Hepatocyte (in vitro differentiated cells): ENCODE results near the gene XKR7. TPM values are rescaled to one million over a fixed set of nuclear protein-coding genes. Genes with fewer than 3 reads are reported as not detected.

Experiments
- DNase-seq: peaks from one replicate; pipeline ENCODE4 v3.0.0-alpha.2; 2016; ENCODE audit warnings: low spot score
- H2AFZ ChIP-seq: fragments of 200-600 bp; sonication (generic); 2 replicates; pipeline ENCODE4 v1.6.0; 2016; ENCODE audit warnings: antibody characterized with exemption, mild to moderate bottlenecking
- H3K27ac ChIP-seq: fragments of 200-600 bp; sonication (generic); 2 replicates; pipeline ENCODE4 v1.5.1; 2016; ENCODE audit warnings: mild to moderate bottlenecking
- H3K27me3 ChIP-seq: fragments of 200-600 bp; sonication (generic); 2 replicates; pipeline ENCODE4 v1.6.1; 2016
- H3K36me3 ChIP-seq: fragments of 200-600 bp; sonication (generic); replicated peaks from 2 replicates; pipeline ENCODE4 v1.5.1; 2016; ENCODE audit warnings: low read depth; ENCODE audit not compliant: insufficient read depth
- H3K4me1 ChIP-seq: fragments of 200-600 bp; sonication (generic); 2 replicates; pipeline ENCODE4 v1.5.1; 2016; ENCODE audit warnings: mild to moderate bottlenecking, moderate library complexity; ENCODE audit not compliant: insufficient read depth
- H3K4me2 ChIP-seq: fragments of 200-600 bp; sonication (generic); 2 replicates; pipeline ENCODE4 v1.6.0; 2016
- H3K4me3 ChIP-seq: fragments of 200-600 bp; sonication (generic); 2 replicates; pipeline ENCODE4 v1.5.1; 2016; ENCODE audit warnings: mild to moderate bottlenecking
- H3K79me2 ChIP-seq: fragments of 200-600 bp; sonication (generic); 2 replicates; pipeline ENCODE4 v1.6.0; 2017; ENCODE audit warnings: mild to moderate bottlenecking
- H3K9me2 ChIP-seq: fragments of 200-600 bp; sonication (generic); replicated peaks from 2 replicates; pipeline ENCODE4 v1.6.0; 2017; ENCODE audit warnings: mild to moderate bottlenecking; ENCODE audit not compliant: insufficient read depth
- H3K9me3 ChIP-seq: fragments of 200-600 bp; sonication (generic); 2 replicates; pipeline ENCODE4 v1.5.1; 2016; ENCODE audit warnings: low read depth, mild to moderate bottlenecking
- H4K20me1 ChIP-seq: fragments of 200-600 bp; sonication (generic); 2 replicates; pipeline ENCODE4 v1.6.0; 2016; ENCODE audit warnings: mild to moderate bottlenecking; ENCODE audit not compliant: insufficient read depth, poor library complexity, severe bottlenecking
- EZH2 ChIP-seq: fragments of 200-600 bp; sonication (generic); IDR thresholded peaks from 2 replicates; pipeline ENCODE4 v1.6.1; 2016; ENCODE audit warnings: antibody characterized with exemption, mild to moderate bottlenecking, borderline replicate concordance
- EZH2phosphoT487 ChIP-seq: fragments of 200-600 bp; sonication (generic); IDR thresholded peaks from one replicate; pipeline ENCODE4 v1.6.1; 2018; ENCODE audit warnings: antibody characterized with exemption, mild to moderate bottlenecking, low read depth, moderate library complexity; ENCODE audit not compliant: unreplicated experiment, severe bottlenecking
- WGBS: methylation state at CpG from one replicate; pipeline ENCODE4 v1.1.6; 2016; ENCODE audit warnings: low lambda C conversion rate; ENCODE audit errors: missing lambda C conversion rate; 5-methylcytosine and 5-hydroxymethylcytosine counted together
- polyA plus RNA-seq: library from polyadenylated mRNA; unstranded; fragments of >200 nt; fragmentation: Nextera tagmentation; extraction: Ambion mirVana; gene quantifications from 2 replicates; pipeline ENCODE4 v1.2.1, GENCODE V29; 2016
- total RNA-seq: library from RNA; depleted of rRNA; stranded (reverse); fragments of >200 nt; gene quantifications from 2 replicates; pipeline ENCODE4 v1.2.3, GENCODE V29; 2014
- TF ChIP-seq, protein P1 (sequence below): fragments of 200-600 bp; sonication (generic); IDR thresholded peaks from 2 replicates; pipeline ENCODE4 v1.5.1; 2016; ENCODE audit warnings: antibody characterized with exemption, mild to moderate bottlenecking; ENCODE audit not compliant: poor library complexity

The XKR7 gene
- total and polyA plus RNA-seq, 2 experiments from 2014 or later: 0.37 TPM; not detected in 1

DNA sequence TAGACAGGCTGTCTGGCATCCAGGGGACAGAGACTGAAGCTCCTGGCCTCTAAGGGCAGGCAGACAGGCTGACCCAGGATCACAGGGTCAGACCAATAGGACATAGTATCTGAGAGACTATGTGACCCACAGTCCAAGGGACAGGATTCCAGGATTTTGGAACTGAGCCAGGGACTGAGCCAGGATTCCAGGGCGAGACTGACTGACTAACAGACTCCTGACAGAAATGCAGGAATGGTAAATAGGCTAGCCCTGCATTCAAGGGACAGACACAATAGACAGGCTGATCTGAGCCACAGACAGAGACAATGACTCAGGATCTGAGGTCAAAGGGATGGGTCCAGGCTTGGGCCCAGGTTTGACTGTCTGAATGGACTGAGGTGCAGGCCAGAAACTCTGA lies 19.8 kb downstream of the XKR7 start:
- TF ChIP-seq EZH2: no peak
- DNase-seq: peak; percentile 46
- H3K4me3 ChIP-seq: no peak overlapping the region
- H3K9me3 ChIP-seq: no peaks in the 10 kb centered on the region
- H3K4me1 ChIP-seq: no peaks in the 10 kb centered on the region
- H4K20me1 ChIP-seq: no peaks in the 10 kb centered on the region
- H3K27ac ChIP-seq: no peak overlapping the region
- H3K27me3 ChIP-seq: peaks cover 23% of the 10 kb centered on the region
- H3K4me2 ChIP-seq: no peak overlapping the region
- 60% methylated on average over 1 of the region's 1 CpG for WGBS
- no peaks in the 10 kb centered on the region for H3K79me2 ChIP-seq
- no peaks in the 10 kb centered on the region for H3K9me2 ChIP-seq
- H2AFZ ChIP-seq: no peak overlapping the region
- no peaks in the 10 kb centered on the region for H3K36me3 ChIP-seq

DNA sequence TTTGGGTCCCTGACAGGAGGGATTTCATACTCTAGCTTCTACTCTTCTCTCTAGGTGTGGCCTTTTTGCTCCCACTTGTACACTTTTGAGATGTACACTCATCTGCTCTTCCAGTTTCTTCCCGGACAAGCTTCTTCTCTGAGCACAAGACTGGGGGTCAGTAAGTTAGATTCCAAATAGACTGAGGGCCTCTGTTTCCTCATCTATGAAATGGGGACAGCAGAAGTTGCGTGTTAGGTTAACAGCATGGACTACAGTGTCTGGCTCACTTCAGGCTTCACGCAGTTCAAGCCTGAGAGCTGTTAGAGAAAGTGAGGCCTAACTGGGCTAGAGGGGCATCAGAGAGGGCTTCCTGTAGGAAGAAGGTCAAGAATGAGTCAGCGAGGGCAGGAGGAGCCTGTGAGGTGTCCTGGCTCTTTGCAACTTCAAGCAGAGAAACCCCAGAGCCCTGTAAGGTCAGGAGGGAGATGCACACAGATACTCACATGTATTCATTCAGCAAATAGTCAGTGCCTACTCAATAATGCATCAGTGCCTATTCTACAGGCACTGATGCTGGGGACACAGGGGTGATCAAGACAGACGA lies 20.6 kb downstream of the XKR7 start:
- Histone ChIP-seq H3K27ac (no peak overlapping the region), H3K4me1 (no peaks in the 10 kb centered on the region), H3K4me2 (no peak overlapping the region), H3K9me2 (no peaks in the 10 kb centered on the region), H4K20me1 (no peaks in the 10 kb centered on the region), H3K9me3 (no peaks in the 10 kb centered on the region), H2AFZ (no peak overlapping the region), H3K79me2 (no peaks in the 10 kb centered on the region), H3K4me3 (no peak overlapping the region), H3K27me3 (peaks cover 27% of the 10 kb centered on the region), H3K36me3 (no peaks in the 10 kb centered on the region)
- WGBS: 87% methylated on average over 5 of the region's 5 CpGs
- TF ChIP-seq EZH2phosphoT487: no peak
- TF ChIP-seq, protein P1, sequence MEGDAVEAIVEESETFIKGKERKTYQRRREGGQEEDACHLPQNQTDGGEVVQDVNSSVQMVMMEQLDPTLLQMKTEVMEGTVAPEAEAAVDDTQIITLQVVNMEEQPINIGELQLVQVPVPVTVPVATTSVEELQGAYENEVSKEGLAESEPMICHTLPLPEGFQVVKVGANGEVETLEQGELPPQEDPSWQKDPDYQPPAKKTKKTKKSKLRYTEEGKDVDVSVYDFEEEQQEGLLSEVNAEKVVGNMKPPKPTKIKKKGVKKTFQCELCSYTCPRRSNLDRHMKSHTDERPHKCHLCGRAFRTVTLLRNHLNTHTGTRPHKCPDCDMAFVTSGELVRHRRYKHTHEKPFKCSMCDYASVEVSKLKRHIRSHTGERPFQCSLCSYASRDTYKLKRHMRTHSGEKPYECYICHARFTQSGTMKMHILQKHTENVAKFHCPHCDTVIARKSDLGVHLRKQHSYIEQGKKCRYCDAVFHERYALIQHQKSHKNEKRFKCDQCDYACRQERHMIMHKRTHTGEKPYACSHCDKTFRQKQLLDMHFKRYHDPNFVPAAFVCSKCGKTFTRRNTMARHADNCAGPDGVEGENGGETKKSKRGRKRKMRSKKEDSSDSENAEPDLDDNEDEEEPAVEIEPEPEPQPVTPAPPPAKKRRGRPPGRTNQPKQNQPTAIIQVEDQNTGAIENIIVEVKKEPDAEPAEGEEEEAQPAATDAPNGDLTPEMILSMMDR: no peak
- TF ChIP-seq EZH2: no peak
- DNase-seq: no peak

DNA sequence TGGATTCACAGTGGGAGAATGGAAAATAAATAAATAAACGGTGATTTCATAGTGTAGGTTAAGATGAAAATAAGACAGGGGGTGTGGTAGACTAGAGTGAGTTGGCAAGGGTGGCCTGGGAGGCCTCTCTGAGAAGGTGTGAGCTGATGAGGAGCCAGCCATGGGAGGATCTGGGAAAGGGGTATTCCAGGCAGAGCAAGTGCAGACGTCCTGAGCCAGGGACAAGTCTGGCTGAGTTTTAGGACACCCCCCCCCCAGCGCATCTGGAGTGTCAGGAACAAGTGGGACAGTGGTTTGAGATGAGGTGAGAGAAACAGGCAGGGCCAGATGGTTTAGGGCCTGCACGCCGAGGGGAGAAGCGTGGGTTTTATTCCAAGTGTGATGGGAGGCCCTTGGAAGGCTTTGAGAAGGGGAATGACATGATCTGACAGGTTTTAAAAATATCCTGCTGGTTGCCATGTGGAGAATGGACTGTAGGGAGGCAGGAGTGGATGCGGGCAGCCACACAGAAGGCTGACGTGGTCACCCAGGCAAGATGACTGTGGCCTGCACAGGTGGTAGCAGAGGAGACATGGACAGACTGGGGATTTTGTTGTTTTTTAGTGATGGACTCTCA lies 21.2 kb downstream of the XKR7 start:
- Histone ChIP-seq H3K79me2 (no peaks in the 10 kb centered on the region), H3K4me3 (no peak overlapping the region), H3K36me3 (no peaks in the 10 kb centered on the region), H3K27me3 (peaks cover 33% of the 10 kb centered on the region), H3K9me2 (no peaks in the 10 kb centered on the region), H3K4me1 (no peaks in the 10 kb centered on the region), H2AFZ (no peak overlapping the region), H4K20me1 (no peaks in the 10 kb centered on the region), H3K27ac (no peak overlapping the region), H3K9me3 (no peaks in the 10 kb centered on the region), H3K4me2 (no peak overlapping the region)
- DNase-seq: no peak
- WGBS: 82% methylated on average over 8 of the region's 8 CpGs
- TF ChIP-seq, protein P1: no peak
- TF ChIP-seq EZH2 (no peak), EZH2phosphoT487 (no peak)

DNA sequence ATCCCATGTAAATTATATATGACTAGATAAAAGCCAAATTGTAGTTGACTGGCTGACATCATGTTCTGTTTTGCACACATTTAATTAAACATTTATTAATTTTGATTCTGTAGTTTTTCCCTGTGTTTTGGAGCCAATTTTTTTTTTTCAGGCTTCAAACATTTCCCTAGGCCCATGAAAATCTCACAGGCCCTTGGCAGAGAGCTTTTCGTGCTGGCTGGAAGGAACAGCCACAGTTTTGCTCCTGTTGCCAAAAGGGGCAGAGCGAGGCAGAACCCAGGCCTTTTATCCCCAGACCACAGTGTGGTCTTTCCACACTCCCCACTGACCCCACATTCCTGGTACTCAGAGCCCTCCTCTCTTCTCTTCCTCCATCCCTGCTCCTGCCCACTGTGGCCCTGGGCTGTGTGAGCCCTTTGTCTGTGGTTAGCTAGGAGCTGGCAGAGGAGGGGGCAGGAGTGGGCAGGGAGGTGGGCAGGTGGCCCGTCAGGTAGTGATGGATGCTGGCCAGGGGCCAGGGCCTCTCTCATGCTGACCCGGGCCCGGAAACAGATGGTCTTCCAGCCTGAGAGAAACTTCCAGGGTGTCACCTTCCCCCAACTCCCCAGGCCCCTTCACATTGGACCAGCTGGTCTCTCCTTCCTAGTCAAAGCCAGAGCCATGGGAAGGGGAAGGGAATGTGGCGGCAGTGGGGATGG lies 22.8 kb downstream of the XKR7 start:
- Histone ChIP-seq H3K27ac (no peak overlapping the region), H3K4me1 (no peaks in the 10 kb centered on the region), H3K9me2 (no peaks in the 10 kb centered on the region), H3K79me2 (no peaks in the 10 kb centered on the region), H3K4me2 (no peak overlapping the region), H3K9me3 (no peaks in the 10 kb centered on the region), H4K20me1 (no peaks in the 10 kb centered on the region), H3K36me3 (no peaks in the 10 kb centered on the region), H3K27me3 (peaks cover 44% of the 10 kb centered on the region), H3K4me3 (no peak overlapping the region), H2AFZ (no peak overlapping the region)
- 82% methylated on average over 6 of the region's 6 CpGs for WGBS
- DNase-seq: no peak
- no peak for TF ChIP-seq EZH2phosphoT487
- no peak for TF ChIP-seq EZH2
- TF ChIP-seq, protein P1: no peak
